NOMO-1 treated with dmso at 0.1 percent for 144 hours (cell line): ENCODE measurements around the gene MROH2A.

Experiments used
- DNase-seq: peaks from one replicate; lab custom pipeline; 2025; ENCODE audit not compliant: unreplicated experiment; lab: John Stamatoyannopoulos, UW

Gene MROH2A

DNA sequence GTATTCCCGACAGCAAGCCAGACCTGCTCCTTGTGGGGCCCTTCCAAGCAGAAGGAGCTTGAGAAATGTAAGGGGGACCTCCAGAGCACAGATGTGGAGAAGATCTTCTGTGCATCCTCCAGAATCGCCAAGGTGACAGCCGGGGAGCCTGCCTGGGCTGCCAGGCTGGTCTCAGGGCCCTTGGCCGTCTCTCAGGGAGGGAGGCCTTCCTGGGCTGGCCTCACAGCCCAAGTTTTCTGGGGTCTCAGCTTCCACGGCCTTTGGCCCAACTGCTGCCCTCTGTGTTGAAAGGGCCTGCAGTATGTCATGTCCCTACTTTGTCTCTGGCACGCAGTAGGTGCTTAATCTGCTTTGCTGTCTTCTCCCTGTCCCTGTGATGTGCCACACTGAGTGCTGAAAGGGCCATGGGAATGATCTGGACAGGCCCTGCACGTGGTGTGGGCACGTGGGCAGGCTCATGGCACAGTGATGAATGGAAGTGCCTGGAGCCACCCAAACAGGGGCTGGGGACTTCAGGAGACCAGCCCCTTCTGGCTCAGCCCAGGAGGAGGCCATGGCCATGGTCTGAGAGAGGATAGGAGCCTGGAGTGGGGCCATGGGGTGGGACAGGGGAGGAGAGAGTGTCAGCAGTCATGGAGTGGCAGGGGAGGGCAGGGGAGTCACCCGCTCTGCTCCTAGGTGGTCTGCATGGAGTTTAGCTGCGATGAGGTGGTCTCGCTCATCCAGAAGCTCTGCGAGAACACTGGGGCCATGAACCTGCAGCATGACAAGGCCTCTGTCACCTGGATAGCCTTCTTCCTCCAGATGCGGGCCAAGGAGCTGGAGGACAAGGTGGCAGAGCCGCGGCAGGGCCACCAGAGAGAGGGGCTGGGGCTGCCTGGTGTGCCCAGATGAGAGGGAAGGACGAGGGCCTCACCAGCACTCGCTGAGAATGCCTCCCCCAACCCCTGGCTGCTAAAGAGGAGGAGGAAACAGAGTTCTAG is 40.8 kb downstream of the MROH2A start:
- DNase-seq = no peak

DNA sequence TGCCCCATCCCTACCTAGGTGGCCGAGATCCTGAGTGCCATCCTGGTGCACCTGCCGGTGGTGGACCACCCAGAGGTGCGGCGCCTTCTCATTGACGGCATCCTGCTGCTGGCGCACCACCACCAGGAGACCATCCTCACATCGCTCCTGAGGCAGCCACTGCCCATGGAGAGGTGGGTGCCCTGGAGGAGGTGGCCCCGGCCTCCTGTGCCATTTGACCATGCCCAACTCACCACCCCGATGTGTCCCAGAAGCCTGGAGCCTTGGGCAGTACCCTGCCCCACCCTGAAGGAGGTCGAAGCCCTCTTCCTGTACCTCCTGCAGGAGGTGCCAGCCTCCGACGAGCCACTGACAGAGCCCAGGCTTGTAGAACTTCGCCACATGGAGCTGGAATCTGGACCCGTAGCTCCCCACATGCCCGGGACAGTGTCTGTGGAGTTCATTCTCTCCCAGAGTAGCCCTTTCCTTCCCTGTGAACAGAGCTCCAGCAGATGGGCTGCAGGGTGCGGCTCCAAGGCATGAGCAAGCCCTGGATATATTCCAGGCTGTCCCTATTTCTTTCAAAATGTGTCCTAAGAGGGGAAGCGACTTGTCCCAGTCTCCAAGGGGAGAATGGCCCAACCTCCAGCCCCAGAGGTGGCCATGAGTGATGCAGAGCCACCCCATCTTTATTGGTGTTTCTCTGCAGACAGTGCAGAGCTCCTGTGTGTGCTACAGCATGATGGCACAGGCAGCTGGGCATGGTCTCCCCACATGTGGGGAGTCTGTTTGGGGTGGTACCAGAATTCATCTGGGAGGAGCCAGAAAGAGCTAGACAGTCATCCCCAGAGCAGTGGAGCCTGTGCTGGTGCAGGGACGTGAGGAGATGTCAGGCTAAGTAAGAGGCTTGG is 42.0 kb downstream of the MROH2A start:
- no peak for DNase-seq

DNA sequence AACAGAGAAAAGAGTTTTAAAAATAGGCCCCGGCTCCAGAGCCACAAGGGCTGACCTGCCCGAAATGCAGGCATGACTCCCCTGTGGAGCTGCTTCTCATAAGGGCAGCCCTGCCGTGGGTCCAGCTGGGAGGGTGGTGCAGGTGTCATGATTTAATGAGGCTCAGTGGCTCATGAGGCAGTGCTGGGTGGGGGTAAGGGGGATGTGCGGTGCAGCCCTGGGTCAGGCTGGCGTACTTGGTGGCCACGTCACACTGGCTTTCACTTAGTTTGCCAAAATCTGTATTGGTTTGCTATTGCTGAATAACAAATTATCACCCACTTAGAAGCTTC is 42.6 kb downstream of the MROH2A start:
- DNase-seq = no peak

DNA sequence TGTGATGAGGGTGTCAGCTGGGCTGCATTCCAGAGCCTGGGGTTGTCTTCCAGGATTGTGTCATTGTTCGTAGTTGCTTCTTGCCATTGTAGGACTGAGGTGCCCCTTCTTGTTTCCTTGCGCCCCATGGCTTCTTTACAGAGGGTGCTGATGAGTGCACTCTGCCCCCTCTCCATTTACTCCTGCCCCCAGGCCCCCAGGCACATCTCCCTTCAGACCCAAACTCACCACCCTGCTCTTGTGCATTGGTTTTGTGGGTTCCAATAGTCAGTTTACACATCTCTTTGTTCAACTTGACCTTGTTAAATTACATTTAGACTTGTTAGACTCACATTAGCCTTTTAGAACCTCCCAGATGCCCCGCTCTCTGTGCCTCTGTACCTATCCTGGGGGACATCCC is 43.1 kb downstream of the MROH2A start:
- no peak for DNase-seq

DNA sequence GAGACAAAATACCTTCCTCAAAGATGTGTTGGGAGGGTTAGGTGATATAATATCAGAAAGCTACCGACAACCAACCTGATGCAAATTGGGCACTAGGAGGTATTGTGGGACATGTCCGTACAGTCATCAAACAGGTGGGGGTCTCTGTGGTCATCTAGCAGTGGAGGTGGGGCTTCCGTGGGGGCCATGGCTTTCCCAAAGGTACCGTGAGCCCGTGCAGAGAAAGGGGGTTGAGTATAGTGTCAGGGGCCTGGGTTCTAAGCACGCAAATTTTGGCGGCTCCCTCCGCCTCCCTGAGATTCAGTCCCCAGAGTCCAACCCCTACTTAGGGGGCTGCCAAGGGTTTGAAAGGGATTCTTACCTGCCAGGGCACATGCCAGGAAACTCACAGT is 43.6 kb downstream of the MROH2A start:
- no peak for DNase-seq

DNA sequence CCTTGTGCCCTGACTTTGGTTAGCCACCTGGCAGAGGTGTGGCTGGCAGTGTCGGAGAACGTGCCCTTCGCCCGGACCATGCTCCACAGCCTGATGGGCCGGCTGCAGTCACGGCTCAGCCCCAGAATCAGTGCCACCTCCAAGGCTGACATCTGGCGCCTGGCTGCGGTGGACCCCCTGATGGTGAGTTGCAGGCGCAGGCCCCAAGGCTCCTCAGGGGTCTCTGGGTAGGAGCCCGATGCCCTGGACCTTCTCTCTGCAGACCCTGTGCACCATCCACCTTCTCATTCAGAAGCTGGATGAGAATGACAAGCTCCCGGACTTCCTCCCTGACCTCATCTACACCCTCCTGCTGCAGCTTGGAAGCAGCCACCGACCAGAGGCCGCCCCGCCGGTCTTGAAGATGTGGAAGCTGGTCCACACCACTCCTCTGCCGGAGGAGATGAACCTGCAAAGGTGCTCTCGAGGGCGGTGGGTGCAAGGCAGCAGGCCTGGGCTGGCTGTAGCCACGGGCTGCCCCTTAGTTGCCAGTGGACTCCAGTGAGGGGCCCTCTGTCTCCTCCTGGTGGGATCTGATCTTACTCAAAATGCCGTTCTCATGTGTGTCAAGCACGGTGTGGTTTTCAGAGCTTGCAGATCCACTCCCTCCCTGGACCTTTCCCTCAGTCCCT is 44.1 kb downstream of the MROH2A start:
- DNase-seq = no peak

DNA sequence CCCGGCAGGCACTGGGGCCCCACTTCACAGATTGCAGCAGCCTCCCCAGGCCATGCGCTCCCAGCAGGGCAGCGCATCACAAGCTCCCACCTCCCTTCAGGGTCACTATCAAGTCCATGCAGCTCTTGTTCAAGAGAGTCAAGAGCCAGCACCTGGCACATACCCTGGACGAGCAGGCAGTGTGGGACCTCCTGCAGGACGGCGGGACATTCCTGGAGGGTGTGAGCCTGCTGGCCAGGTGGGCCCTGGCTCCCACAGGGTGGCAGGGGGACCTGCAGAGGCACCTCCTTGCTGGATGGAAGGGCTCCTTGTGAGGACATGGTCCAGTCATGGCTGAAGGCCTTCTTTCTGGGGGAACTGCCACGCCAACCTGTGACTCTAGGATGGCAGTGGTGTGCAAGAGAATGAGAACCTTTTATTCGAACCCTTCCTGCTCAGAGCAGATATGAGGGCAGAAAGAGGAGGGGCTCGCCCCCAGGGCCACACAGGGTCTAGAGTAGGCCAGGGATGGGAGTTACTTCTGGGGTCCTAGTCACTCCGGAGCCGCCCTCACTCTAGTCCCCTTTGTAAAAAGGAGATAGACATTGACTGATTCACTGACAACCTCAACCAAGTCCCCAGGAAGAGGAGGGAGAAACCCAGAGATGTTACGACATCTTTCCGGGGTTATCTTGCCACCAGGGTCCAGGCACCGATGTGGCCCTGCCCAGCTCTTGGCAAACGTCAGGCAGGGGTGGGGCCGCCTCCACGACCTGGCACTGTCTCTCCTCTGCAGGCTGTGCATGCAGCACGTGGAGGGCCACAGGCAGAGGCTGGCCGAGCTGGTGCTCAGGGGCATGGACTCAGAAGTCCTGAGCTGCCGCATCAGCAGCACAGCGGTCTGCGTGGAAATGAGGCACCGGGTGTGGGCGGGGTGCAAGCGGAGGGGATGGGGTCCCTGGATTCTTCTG is 44.9 kb downstream of the MROH2A start:
- DNase-seq = no peak

DNA sequence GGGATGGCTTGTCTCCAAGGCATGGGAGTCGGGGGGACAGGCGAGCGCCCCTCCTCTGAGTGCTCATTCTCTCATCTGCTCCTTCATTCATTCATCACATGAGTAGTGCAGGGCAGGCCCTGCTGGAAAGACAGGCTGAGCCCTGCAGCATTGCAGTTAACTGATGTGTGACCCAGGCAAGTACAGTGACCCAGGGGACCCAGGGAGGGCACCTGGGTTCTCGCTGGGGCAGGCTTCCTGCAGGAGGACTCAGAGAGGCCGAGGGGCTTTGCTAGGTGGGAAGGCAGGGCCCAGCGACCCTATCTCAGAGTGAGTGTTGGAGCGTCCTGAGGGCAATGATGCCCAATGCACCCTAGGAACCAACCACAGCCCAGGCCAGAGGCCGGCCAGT is 45.6 kb downstream of the MROH2A start:
- DNase-seq = no peak

DNA sequence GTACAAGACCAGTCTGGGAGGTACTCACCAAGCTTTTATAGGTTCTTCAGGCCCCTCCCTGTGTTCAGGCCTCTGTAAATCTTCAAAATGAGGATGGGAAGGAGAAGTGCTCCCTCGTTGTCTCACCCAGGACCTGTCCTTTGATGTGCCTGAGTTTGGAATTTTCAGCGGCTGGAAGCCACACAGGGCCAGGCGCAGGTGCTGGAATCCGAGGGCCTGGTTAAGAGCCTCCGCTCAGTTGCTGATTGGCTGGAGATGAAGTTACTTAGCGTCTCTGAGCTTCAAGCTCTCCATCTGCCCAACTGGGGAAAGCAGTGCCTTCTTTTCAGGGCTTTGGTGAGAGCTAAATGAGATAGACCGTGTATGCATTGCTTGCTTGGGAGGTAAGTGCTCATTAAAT is 46.2 kb downstream of the MROH2A start:
- DNase-seq = no peak

DNA sequence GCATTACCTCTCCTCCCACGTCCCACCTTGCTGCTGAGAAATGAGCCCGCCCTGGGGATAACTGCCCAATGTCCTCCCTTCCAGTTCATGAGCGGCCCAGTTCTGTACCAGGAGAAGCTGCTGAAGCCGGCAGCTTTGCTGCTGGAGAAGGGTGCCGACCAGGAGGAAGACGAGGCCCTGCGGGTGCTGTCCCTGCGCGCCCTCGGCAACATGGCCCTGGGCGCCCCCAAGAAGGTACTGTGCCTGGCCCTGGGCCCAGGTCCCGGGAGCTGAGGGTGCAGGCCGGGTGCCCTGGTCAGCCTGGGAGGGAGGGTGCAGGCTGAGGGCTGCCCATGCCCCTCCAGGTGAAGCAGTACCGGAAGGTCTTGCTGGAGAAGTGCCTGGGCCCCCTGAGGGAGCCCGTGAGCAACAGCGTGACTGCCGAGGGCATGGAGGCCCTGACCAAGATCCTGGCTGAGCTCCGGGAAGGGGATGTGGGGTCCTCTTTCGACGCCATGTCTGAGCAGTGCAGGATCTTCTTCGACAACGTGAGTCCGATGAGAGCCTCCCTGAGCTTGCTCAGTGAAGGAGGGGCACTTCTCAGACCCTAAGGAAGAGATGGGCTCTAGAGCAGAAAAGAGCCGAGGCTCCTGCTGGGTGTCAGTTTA is 50.5 kb downstream of the MROH2A start:
- DNase-seq = no peak

DNA sequence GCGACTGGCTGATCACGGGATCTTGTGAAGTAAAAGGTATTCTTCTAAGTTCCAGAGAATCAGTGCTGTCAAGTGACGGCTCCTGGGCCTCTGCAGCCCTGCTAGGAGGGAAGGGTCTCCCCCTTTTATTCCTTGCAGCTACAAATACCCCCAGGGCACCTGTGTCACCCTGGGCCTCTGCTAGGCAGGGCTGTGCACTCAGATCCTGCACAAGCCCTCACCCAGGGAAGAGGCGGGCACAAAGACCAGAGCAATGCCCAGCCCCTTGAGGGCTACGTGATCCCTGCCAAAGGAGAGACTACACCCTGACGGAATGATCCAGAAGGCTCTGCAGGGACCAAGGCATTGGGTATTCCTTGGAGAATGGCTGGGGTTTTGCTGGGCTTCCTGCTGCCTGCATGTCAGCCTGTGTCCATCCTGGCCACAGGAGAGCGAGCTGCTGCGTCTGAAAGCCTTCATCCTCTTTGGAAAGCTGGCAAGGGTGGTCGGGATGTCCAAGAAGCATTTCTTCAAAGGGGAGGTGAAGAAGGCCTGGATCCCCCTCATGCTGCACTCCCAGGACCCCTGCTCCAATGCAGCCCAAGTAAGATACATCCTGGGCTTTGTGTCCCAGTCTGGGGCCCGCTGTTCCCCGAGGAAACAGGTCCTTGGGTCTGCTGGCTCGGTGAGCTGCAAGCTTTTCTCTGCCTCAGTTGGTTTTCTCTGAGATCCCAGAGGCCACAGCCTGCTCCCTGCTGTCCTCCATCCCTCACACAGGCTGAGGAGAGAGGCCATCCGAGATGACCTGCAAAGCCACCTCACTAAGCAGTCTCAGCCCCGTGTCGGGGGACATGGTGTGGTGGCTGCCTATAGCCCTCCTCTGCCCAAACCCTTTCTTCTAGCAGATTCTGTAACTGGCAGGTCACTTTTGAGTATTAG is 51.3 kb downstream of the MROH2A start:
- DNase-seq = no peak

DNA sequence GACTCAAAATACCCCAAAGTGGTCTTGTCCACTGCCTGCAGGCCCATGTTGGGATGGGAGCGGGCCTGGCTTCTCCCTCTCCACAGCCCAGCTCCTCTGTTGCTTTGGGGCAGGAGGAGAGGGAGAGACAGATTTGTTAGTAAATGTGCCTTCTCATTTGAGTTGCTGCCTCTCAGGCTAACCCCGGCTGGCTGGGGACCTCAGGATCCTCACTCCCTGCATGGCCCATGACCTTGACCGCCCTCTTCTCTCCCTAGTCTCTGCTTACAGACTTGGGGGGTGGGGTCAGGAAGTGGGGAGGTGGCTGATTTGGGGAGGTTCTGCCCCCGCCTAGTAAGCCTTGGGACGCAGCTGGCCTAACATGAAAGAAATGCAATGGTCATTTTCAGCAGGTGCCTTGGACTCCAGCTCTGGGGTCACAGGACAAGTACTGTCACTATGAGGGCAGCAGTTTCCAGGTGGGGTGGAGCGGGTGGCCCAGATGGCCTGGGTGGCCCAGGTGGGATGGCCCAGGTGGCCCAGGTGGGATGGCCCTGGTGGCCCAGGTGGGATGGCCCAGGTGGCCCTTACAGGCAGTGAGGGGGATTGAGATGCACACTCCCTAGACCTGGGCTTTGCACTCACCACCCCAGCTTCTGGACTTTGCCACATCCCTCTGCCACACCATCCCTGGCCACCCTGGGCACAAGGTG is 52.1 kb downstream of the MROH2A start:
- DNase-seq = no peak

DNA sequence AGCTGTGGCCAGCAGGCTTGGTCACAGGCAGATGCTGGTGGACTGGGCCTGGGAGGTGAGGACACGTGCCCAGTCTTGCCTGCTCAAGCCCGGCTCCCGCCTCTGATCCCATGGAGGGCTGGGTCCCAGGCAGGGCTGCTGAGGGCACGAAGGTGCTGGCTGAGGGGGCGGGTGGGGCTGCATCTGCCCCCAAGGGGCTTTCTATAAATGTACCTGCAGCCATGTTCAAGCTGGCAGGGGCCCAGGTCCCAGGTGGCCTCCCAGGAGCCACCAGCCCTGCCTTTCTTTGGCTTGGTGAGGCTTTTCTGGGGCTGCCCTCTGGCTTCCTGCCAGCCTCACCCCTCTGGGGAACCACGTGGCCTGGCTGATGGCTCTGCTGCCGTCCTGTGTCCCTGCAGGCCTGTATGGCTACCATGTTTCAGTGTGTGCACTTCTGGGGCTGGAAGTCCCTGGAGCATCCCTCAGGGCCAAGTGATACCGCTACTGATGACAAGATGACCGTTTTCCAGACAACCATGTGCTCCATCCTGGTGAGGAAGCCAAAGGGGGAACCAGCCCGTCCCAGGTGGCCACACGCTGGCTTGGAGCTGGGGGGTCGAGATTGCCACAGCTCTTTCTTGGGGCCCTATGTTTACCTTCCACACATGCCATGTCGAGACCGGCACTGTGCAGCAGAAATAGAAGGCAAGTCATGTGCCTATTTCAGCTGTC is 53.0 kb downstream of the MROH2A start:
- DNase-seq = no peak

DNA sequence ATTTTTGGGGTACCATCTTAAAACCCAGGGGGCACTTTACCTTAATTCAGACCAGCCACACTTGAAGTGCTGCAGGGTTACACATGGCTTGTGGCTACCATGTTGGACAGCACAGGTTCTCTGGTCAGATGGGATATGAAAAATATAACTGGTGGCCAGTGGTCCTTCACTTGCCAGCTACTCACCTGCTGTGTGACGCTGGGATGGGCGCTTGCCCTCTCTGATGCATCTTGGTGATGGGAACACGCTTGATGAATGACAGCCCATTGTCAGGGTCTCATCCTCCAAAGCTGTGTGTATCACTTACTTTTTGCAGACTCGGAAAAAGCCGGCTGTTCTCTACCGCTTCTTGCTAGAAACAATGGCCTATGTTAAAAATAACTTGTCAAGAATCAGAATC is 53.7 kb downstream of the MROH2A start:
- no peak for DNase-seq

DNA sequence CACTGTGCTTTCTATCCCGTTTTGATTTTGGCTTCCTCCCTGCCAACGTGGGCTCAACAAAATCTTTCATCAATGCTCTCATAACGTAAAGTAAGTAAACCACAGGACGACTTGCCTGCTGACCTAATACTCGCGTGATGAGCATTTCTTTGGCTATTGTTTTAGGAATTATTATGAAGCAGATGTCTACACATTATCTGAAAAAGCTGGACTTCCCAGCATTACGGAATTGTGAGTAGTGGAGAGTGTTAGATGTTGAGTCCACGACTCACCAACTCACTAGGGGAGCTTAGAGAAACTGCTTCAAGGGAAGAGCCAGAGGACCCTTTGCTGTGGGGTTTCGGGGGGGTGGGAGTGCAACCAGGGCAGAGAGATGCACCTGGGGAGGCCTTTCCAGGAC is 54.3 kb downstream of the MROH2A start:
- DNase-seq = no peak

DNA sequence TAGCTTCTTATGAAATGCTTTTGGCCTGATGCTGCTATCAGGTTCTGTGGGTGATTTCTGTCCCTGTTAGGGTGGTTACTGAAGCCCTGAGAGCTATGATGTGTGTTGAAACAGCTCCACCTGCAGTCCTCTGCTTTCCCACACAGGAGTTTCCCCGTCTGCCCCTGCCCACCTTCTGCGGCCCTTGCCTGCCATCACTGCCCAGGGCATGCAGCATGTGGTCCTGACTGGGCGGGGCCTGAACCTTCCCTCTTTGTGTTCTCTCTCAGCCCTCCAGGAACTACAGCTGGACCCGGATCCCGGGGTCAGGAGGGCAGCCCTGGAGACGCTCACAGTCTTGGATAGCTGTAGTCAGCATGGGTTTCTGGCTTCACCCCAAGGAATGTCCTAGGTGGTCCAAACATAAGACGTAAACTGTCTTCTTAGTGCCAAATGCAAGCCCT is 54.8 kb downstream of the MROH2A start:
- no peak for DNase-seq

DNA sequence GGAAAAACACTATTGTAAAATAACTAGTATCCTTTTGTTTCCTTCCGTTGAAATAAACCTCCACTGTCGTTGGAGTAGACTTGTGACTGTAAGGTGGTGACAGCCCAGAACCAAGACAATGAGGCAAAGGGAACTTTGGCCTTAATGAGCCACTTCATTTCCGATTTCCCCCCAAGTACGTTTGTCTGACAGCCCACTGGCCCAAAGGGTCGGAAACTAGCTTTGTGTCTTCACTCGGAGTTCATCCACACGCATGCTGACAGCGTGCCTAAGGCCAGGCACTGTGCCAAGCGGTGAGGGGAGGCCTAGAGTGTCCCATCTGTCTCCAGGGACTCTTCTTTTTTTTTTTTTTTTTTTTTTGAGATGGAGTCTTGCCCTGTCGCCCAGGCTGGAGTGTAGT is 55.2 kb downstream of the MROH2A start:
- no peak for DNase-seq
